ENCODE data around the gene PPP2R3A.

GRCh38 chr3:135995766-135996165 is 30.2 kb downstream of the PPP2R3A start:
- TF ChIP-seq CTCF (IDR thresholded peaks at IDR 0.05) (no peak), POLR2A (IDR thresholded peaks at IDR 0.05) (no peak), POLR2AphosphoS5 (IDR thresholded peaks at IDR 0.05) (no peak)

Data from prostate gland (tissue), 2 donors.